GM12892 (cell line): ENCODE results near the gene ECE1.

Experiments used
- POLR2A ChIP-seq: IDR thresholded peaks from 2 replicates; pipeline ENCODE4 v1.6.1; 2011; ENCODE audit warnings: low read depth, low read length, control low read depth
- TAF1 ChIP-seq: IDR thresholded peaks from 2 replicates; pipeline ENCODE4 v1.6.1; 2011; ENCODE audit warnings: low read depth, mild to moderate bottlenecking, control low read depth, low read length, borderline replicate concordance

GRCh38 chr1:21254335-21254951 is 35.8 kb downstream of the ECE1 start:
- TF ChIP-seq POLR2A (no peak), TAF1 (no peak)
